Left cardiac atrium (tissue), 4 donors: ENCODE measurements around the gene EMP3. TPM values are rescaled to one million over a fixed set of nuclear protein-coding genes. Genes with fewer than 3 reads are reported as not detected.

ENCODE experiments used
- ATAC-seq, 2 donors: fragments of 200-7000 bp; cut with Tn5 transposase; one replicate each; pipeline ENCODE4 v1.9.1; 2020; ENCODE audit warnings: mild to moderate bottlenecking in 2 of 2, moderate library complexity in 2 of 2
- DNase-seq: peaks from one replicate; pipeline ENCODE4 v3.0.0-alpha.2; 2020
- intact Hi-C, 2 donors: fragments of 100-400 bp; cut with DNase I; formaldehyde crosslinking; loops; one replicate each; pipeline versions ENCODE4 v1.14.1 to v1.15.1; 2022 to 2023
- total RNA-seq, 2 donors: library from RNA; stranded (reverse); fragmentation: NEBNext Ultra II Directional; extraction: Animal tissue kit (Norgen Biotek cat#: 25700); gene quantifications; one replicate each; pipeline ENCODE4 v1.2.1, GENCODE V29; 2021
- donor health status: DM: no; HTN: yes; CAD: no.
- donor health status: DM: no; HTN: yes; CAD: no; lungs with severe emphysema.
- donor health status: DM: yes; HTN: yes; CAD: no.
- donor health status: Dilated cardiomyopathy.

EMP3 gene
- total RNA-seq, 2 donors from 2014 or later = 89.9 TPM

- intact Hi-C loops = no loop called here
- ATAC-seq = no peak
- no peak for DNase-seq
These were observed 16.4 kb downstream of the EMP3 start for GRCh38 chr19:48341515-48342413.

- no peak for DNase-seq
- intact Hi-C loops = no loop called here
- ATAC-seq = no peak
These were observed 17.0 kb downstream of the EMP3 start for GRCh38 chr19:48342414-48342738.

GRCh38 chr19:48342841-48343540 is 17.6 kb downstream of the EMP3 start:
- intact Hi-C loops = no loop called here
- DNase-seq (no peak), ATAC-seq (no peak)

GRCh38 chr19:48344892-48345291 is 19.5 kb downstream of the EMP3 start:
- DNase-seq (no peak), ATAC-seq (no peak)
- intact Hi-C loops = no loop called here

- no peak for DNase-seq
- no peak for ATAC-seq
- intact Hi-C loops = no loop called here
These were observed 20.8 kb downstream of the EMP3 start for GRCh38 chr19:48346191-48346590.

GRCh38 chr19:48348045-48348444 is 22.7 kb downstream of the EMP3 start:
- ATAC-seq = no peak
- DNase-seq = no peak
- intact Hi-C loops = no loop called here

- no peak for ATAC-seq
- intact Hi-C loops = no loop called here
- no peak for DNase-seq
These were observed 23.4 kb downstream of the EMP3 start for GRCh38 chr19:48348737-48349136.

GRCh38 chr19:48350856-48351255 is 25.5 kb downstream of the EMP3 start:
- ATAC-seq (no peak), DNase-seq (no peak)
- intact Hi-C loops = loop anchor here in 1 of 2 donors (5.0 kb wide), 1 partner anchor 231 kb away; no protein-coding TSS in a partner anchor

- intact Hi-C loops = loop anchor here in 1 of 2 donors (5.0 kb wide), 1 partner anchor 231 kb away; no protein-coding TSS in a partner anchor
- peak; percentile 73 for DNase-seq
- peak; percentile 50 to 82 for ATAC-seq
These were observed 26.0 kb downstream of the EMP3 start for GRCh38 chr19:48351341-48351752.

GRCh38 chr19:48353677-48354076 is 28.3 kb downstream of the EMP3 start:
- ATAC-seq (no peak), DNase-seq (no peak)
- intact Hi-C loops = loop anchor here in 1 of 2 donors (5.0 kb wide), 1 partner anchor 229 kb away; no protein-coding TSS in a partner anchor

GRCh38 chr19:48354332-48354992 is 29.1 kb downstream of the EMP3 start:
- ATAC-seq (no peak), DNase-seq (no peak)
- intact Hi-C loops = loop anchor here in 1 of 2 donors (5.0 kb wide), 1 partner anchor 228 kb away; no protein-coding TSS in a partner anchor

- intact Hi-C loops = no loop called here
- DNase-seq (no peak), ATAC-seq (no peak)
These were observed 30.1 kb downstream of the EMP3 start for GRCh38 chr19:48355365-48355954.

GRCh38 chr19:48359123-48359522 is 33.8 kb downstream of the EMP3 start:
- ATAC-seq = no peak
- DNase-seq = no peak
- intact Hi-C loops = no loop called here

GRCh38 chr19:48361912-48362311 is 36.6 kb downstream of the EMP3 start:
- DNase-seq (no peak), ATAC-seq (no peak)
- intact Hi-C loops = no loop called here

GRCh38 chr19:48362716-48363499 is 37.6 kb downstream of the EMP3 start:
- intact Hi-C loops = no loop called here
- ATAC-seq (peak; percentile 92 to 94), DNase-seq (peak; percentile 97)

GRCh38 chr19:48363500-48363809 is 38.1 kb downstream of the EMP3 start:
- ATAC-seq (peak; percentile 4 to 31), DNase-seq (no peak)
- intact Hi-C loops = no loop called here

- DNase-seq = peak; percentile 99
- intact Hi-C loops = no loop called here
- peak; percentile 96 for ATAC-seq
These were observed 38.7 kb downstream of the EMP3 start, which contains the start of the genes SYNGR4 and TMEM143 for GRCh38 chr19:48363810-48364597. TSS of gene SYNGR4 (plus strand) at chr19:48364367. CDS start at chr19:48365843, 1,476 bp downstream. TSS of gene TMEM143 (minus strand) at chr19:48363940. CDS start at chr19:48363920, 20 bp downstream.
